Left colon (tissue), 2 donors: Measurements from ENCODE around the gene KCND3. TPM values are rescaled to one million over a fixed set of nuclear protein-coding genes. Genes with fewer than 3 reads are reported as not detected.
A peak's percentile ranks its signal among the peaks of the same experiment; 100 is the strongest.

Experiments used
- ATAC-seq: fragments of 200-7000 bp; cut with Tn5 transposase; one replicate; pipeline ENCODE4 v1.9.1; 2020; ENCODE audit warnings: mild to moderate bottlenecking, moderate library complexity
- DNase-seq, 2 donors: peaks; one replicate each; pipeline ENCODE4 v3.0.0-alpha.2; 2020
- intact Hi-C, 2 donors: fragments of 100-400 bp; cut with DNase I in 1 of 2; cut with micrococcal nuclease in 1 of 2; formaldehyde crosslinking; loops; one replicate each; pipeline versions ENCODE4 v1.11.2 to v1.14.0; 2022; cut with DNase I, micrococcal nuclease
- total RNA-seq, 2 donors: library from RNA; stranded (reverse); fragmentation: NEBNext Ultra II Directional; extraction: Animal tissue kit (Norgen Biotek cat#: 25700); gene quantifications; one replicate each; pipeline ENCODE4 v1.2.1, GENCODE V29; 2021
- donor health status: DM: no; HTN: no; CAD: no.
- donor health status: DM: yes; HTN: yes; CAD: no.

Gene KCND3
- total RNA-seq, 2 donors from 2014 or later, result 1.0 to 3.0 TPM

DNA sequence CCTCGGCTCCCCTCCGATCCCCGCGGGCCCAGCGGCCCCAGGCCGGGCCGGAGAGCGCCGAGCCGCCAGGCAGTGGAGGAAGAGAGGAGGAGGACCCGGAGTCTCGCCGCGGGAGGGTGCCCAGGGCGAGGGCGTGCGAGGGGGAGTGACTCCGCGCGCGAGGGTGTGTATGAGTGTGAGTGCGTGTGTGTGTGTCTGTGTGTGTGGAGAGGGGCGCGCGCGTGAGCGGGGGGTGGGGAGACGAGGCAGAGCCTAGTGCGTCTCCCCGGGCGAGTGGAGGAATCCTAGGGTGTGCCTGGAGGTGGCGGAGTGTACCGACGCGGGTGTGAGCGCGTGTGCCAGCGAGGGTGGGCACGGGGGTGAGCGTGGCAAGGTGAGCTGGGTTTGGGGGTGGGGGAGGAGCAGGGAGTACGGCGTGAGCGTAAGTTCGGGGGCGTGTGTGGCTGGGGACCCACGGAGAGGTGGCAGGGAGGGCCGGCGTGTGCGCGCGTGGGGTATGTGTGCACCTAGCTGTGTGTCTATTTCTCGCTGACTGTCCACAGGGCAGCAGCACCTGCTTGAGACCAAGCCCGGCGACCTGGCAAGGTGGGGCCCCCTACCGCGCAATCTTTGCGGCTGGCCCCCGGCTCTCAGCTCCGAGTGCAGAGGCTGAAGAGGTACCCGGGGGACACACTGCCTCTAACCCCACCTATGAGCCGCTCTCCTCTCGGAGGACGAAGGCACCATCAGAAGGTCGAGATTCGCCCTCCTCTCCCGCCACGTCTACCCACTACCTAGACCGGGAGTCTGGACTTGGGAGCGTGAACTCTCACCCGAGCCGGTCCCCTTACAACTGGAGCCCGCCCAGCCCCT, 784 bp upstream of the KCND3 start:
- DNase-seq, result peak in 1 of 2 donors; percentile 21
- intact Hi-C loops, result no loop called here
- peak; percentile 40 for ATAC-seq

DNA sequence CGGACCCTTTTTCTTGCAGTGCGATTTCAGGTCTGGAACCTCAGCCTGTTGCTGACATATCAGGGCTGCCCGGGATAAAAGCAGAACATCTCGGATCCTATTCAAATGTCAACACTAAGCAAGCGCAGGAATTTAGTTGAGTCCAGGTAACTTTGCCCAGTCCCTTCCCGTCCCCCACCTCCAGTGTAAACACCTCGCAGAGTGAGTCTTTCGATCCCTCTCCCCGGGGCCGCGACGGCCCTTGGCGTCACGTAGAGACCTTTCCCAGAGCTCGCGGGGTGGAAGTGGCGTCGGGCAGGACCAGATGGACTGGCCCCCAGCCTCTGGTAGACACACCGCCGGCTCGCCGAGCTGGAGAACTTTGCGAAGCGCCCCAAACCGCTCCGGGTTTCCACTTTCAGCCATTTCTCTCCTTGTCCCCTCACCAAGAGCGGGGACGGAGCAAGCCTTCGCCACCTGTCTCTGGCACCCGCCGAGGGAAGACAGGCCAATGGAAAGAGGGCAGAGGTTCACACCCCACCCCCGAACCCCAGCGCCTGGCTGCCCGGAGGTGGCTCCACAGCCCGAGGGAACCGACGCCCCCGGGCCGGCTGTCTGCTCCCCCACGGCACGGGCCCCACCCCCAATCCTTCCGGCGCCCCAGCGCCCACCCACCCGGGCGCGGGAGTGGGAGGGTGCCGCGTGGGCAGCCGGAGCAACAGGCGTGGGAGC, 570 bp downstream of the KCND3 start:
- intact Hi-C loops, result no loop called here
- peak in 1 of 2 donors; percentile 8 for DNase-seq
- no peak for ATAC-seq

DNA sequence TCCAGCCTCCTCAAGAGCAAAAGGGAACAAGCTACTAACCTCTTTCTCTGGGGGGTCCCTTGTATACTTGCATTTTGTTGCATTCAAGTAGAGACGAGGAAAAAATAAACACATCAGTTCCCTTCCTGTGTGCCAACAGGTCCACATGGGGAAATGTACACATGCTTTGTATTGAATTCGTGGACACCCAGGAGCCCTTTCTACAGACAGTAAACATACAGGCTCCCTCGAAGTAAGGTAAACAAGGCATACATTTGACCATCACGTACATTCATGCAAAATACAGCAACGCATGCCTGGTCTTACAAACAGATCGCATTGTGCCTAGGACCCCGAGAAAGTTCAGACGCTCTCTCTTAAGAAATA, 1.1 kb downstream of the KCND3 start:
- DNase-seq (no peak), ATAC-seq (no peak)
- intact Hi-C loops, result no loop called here

- DNase-seq (no peak), ATAC-seq (no peak)
- intact Hi-C loops, result no loop called here
Measured at GRCh38 chr1:111987502-111987901, 2.0 kb downstream of the KCND3 start.

DNA sequence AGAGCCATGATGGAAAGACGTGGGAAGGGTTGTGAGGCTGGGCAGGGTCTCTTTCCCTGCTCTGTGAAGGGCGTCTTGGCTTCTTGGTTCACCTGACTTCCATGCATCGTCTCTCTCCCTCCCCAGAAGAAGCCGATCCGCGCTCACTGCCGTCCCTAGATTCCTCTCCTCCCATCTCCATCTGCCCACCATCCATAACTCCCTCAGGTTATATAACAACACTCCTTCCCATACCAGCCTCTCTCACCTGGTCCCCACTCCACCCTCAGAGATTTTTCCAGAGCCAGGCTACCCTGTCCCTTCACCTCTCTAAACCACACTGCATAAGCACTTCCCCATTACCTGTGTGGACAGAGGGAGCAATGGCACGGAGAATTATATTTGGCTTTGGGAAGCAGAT, 6.0 kb downstream of the KCND3 start:
- no peak for ATAC-seq
- intact Hi-C loops, result no loop called here
- DNase-seq, result no peak

DNA sequence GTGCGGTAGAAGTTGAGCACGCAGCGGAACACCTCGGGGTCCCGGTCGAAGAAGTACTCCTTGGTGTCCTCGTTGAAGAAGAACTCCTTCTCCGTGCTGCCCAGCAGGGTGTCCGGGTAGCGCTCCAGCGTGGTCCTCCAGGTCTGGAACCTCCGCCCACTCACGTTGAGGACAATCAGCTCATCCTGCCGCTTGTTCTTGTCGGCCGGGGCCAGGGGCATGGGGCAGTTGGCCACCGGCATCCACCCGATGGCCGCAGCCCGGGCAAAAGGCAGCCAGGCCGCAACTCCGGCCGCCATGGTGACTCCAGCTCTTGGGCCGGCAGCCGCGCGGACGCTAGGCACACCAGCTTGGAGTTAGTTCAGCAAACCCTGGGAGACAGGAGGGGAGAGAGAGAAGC, 7.0 kb downstream of the KCND3 start:
- ATAC-seq, result no peak
- DNase-seq, result no peak
- intact Hi-C loops, result no loop called here

- ATAC-seq (no peak), DNase-seq (no peak)
- intact Hi-C loops, result no loop called here
Measured at GRCh38 chr1:111981871-111982270, 7.6 kb downstream of the KCND3 start.

DNA sequence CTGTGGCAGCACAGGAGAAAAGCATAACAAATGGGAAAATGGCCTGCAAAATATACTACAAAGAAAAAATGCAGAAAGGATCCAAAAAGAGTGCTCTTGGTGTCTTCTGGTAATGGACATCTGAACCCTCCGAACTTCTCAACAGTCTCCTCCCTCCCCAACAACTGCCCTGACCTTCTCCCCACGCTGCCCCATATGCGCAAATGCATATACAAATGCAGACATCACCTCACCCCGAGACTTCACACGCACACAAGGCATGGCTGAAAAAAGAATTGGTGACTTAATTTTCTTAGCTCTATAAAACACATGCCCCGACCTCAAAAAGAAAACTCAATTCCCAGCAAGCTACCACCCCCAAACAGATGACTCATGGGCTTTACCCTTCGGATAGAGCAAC, 8.4 kb downstream of the KCND3 start:
- no peak for DNase-seq
- intact Hi-C loops, result no loop called here
- no peak for ATAC-seq

GRCh38 chr1:111980686-111981085, 8.8 kb downstream of the KCND3 start:
- no peak for ATAC-seq
- no peak for DNase-seq
- intact Hi-C loops, result no loop called here

- DNase-seq (no peak), ATAC-seq (no peak)
- intact Hi-C loops, result no loop called here
Measured at GRCh38 chr1:111978695-111979094, 10.8 kb downstream of the KCND3 start.

DNA sequence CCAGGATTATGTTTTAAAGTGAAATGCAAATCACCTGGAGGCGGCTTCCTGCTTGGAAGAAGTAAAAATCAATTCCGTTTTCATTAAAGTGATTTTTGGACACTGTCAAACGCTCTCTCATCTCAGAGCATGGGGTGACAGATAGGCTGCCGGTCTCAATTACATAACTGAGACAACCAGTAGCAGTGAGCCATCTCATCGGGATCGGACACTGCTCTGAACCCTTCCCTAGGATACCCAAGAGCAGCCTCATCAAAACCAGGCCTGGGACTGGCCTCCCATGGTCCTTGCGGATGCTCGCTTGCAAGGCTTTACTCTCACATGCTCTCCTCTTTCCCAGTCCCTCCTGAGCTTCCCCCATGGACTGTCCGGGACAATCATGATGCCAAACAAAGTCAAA, 12.1 kb downstream of the KCND3 start:
- DNase-seq, result no peak
- no peak for ATAC-seq
- intact Hi-C loops, result no loop called here

DNA sequence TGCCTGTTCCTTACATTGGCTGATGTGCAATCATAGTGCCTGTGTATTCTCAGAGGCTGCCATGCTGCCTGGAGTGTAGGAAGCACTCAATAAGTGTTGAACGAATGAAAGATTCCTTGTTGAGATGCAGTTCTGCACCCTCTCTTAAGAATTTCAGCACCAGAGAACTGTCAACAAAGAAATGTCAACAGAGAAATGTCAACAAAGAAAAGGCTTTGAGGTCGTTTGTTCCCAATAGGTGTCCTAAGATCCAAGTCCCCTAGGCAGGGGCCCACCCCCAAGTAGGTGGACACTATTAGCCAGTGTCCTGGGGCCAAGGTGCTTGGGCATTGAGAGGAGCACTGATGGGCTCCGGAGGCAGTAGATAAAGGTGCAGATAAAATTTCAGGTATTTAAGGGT, 12.6 kb downstream of the KCND3 start:
- DNase-seq (no peak), ATAC-seq (no peak)
- intact Hi-C loops, result no loop called here

GRCh38 chr1:111976332-111976731, 13.1 kb downstream of the KCND3 start:
- intact Hi-C loops, result no loop called here
- DNase-seq, result no peak
- ATAC-seq, result no peak

DNA sequence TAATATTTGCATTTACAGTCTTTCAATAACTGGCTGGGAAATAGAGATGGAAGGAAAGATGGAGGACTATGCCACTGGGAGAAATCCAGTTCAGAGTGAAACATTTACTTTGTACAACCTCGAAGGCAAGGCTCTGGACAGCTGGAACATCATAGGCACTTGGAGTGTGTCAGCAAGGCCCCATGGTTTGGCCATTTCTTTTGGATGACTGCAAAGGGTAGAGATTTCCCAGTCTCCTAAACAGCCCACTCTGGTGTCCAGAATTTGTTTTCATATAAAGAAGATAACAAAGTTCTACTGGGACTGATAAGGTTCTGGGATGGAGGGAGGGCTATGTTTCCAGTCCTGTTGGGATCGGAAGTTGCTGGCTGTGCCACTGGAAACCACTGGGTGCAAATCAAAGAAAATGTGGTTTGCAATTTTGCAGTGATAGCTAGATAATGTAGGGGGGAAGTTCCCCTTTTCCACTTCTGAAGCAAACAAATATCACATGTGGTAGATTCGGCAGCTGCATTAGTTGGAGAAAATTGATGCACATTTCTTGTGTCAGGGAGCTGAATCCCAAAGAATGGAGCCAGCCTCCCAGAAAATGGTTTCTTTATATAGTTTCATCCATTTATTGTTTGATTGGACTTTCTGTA, 16.2 kb downstream of the KCND3 start:
- ATAC-seq, result no peak
- DNase-seq, result no peak
- intact Hi-C loops, result no loop called here

GRCh38 chr1:111971396-111971795, 18.1 kb downstream of the KCND3 start:
- DNase-seq (no peak), ATAC-seq (no peak)
- intact Hi-C loops, result no loop called here

- ATAC-seq (no peak), DNase-seq (no peak)
- intact Hi-C loops, result no loop called here
Measured at GRCh38 chr1:111968511-111968910, 21.0 kb downstream of the KCND3 start.

- DNase-seq (no peak), ATAC-seq (no peak)
- intact Hi-C loops, result no loop called here
Measured at GRCh38 chr1:111967886-111968285, 21.6 kb downstream of the KCND3 start.

DNA sequence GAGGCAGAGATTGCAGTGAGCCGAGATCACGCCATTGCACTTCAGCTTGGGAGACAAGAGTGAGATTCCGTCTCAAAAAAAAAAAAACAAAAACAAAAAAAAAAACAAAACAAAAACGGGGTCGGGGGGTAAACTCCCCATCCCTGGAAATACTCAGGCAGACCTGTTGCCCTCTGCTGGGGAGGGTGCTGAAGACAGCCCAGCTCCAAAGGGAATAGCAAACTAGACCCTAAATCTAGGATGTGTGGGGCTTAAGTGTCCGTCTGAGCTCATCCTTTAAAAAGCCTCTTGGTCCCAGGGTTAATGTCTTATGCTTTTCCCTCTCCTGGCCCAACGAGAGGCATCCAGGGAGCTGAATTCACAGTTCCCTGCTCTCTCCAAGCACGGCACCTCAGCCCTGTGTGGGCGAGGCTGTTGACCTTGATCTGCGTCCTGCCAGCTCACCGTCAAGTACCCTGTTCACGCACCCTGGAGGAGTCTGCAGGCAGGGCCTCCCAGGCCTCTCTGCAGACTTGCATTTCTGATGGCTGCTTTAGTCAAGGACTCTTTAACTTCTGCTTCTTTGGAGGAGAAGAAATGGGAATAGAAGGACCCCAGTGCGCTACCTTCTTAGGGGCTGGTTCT, 22.3 kb downstream of the KCND3 start:
- intact Hi-C loops, result no loop called here
- ATAC-seq (no peak), DNase-seq (no peak)

GRCh38 chr1:111965781-111966443, 23.6 kb downstream of the KCND3 start:
- DNase-seq (no peak), ATAC-seq (no peak)
- intact Hi-C loops, result no loop called here
